Activated CD8-positive, alpha-beta memory T cell treated with anti-CD3 and anti-CD28 coated beads, Interleukin-2, amount 10 ng/mL, durations not matched to agents 7 days and 5 days (primary cell): ENCODE results near the gene CCR3. TPM values are rescaled to one million over a fixed set of nuclear protein-coding genes. Genes with fewer than 3 reads are reported as not detected.

ENCODE experiments used
- ATAC-seq: fragments of 150-1000 bp; cut with Tn5 transposase; one replicate; pipeline ENCODE4 v1.10.0; 2021; ENCODE audit warnings: moderate library complexity
- CTCF ChIA-PET: fragments of 350-600 bp; sonication (Branson Sonifier 250); formaldehyde crosslinking; loops from one replicate; lab custom pipeline; 2021; ENCODE audit warnings: antibody characterized with exemption; lab: Charles Lee
- DNase-seq: peaks from one replicate; pipeline ENCODE4 v3.0.0-alpha.2; 2020
- H3K27ac Mint-ChIP-seq: one replicate; pipeline ENCODE4 v1.8.0; 2021; ENCODE audit warnings: mild to moderate bottlenecking, mixed read lengths
- H3K27me3 Mint-ChIP-seq: one replicate; pipeline ENCODE4 v1.8.0; 2021; ENCODE audit warnings: mixed read lengths
- H3K36me3 Mint-ChIP-seq: one replicate; pipeline ENCODE4 v1.8.0; 2021; ENCODE audit warnings: mild to moderate bottlenecking, mixed read lengths
- H3K4me1 Mint-ChIP-seq: one replicate; pipeline ENCODE4 v1.8.0; 2021; ENCODE audit warnings: mixed read lengths
- H3K4me3 Mint-ChIP-seq: one replicate; pipeline ENCODE4 v1.8.0; 2021; ENCODE audit warnings: mild to moderate bottlenecking, moderate library complexity, mixed read lengths
- H3K9me3 Mint-ChIP-seq: one replicate; pipeline ENCODE4 v1.8.0; 2022; ENCODE audit warnings: low read depth, mixed read lengths
- total RNA-seq, 2 experiments: library from RNA; stranded (reverse); gene quantifications; one replicate each; pipeline ENCODE4 v1.2.3, GENCODE V29; 2021

Gene CCR3
- total RNA-seq, 2 experiments from 2014 or later: 1.4 to 2.0 TPM

DNA sequence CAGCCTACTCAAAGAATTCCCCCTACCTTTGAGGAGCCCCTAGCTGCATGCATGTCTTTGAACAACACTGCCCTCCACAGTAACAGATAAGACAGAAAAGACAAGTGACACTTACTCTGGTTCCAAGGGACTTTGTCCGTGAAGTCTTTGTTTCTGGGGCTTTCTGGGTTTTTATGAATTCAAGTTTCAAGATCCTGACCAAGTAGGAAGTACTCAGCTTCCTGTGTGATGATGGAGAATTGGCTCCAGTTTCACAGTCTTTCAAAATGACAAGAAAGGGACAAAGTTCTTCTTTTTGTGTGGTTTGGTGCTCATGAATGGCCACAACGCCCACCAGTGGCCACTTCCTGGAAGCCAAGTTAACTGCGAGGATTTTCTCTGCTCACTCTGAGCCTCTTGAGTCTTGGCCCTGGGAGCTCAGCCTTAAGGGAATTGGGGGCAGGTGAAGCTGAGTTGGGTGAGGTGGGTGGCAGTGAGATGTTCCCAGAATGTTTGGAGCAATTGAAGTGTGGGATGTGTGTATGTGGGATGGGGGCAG, 34.0 kb upstream of the CCR3 start, which contains the start of gene CCR1:
TSS of gene CCR1 (minus strand) at position 147 of the 538 bp plus-strand sequence. CDS start 4,000 bp downstream, outside the sequence.
- Mint-ChIP-seq H3K4me3 (peak within 1 kb of the TSS; percentile 79), H3K9me3 (peaks cover 2% of the 10 kb centered on the region), H3K27ac (peak within 1 kb of the TSS; percentile 90), H3K36me3 (peaks cover 48% of the 10 kb centered on the region), H3K4me1 (peaks cover 68% of the 10 kb centered on the region), H3K27me3 (no peaks in the 10 kb centered on the region)
- peak; percentile 67 for ATAC-seq
- peak; percentile 89 for DNase-seq
- CTCF ChIA-PET: interaction anchor here (0.7 to 7.8 kb wide), 32 partner anchors 10 to 532 kb away, joined by 3 to 132 read pairs (median 5); partner anchors contain the start of genes CCR5 and CXCR6

DNA sequence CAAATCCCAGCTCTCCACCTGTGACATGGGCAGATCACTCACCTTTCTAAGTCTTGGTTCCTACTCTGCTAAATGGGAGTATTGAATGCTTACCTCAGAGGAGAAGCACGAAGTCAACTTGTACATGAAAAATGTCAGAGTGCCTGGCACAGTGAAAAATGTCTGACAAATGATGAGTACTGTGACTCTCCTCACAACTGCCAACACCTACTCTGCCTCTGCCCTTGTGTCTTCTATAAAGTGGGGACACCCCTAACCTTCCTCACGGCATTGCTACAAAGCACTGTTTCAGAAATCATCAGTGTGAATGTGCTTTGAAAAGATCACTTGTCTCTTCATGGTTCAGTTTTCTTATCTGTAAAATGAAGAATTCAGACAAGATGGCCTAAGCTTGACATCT, 33.2 kb upstream of the CCR3 start:
- Mint-ChIP-seq H3K27me3 (no peaks in the 10 kb centered on the region), H3K4me3 (peak overlapping the region; percentile 10), H3K27ac (peak overlapping the region; percentile 90), H3K9me3 (no peaks in the 10 kb centered on the region), H3K36me3 (peaks cover 40% of the 10 kb centered on the region), H3K4me1 (peaks cover 60% of the 10 kb centered on the region)
- ATAC-seq: no peak
- no peak for DNase-seq
- CTCF ChIA-PET: interaction anchor here (0.7 to 7.8 kb wide), 25 partner anchors 11 to 457 kb away, joined by 3 to 132 read pairs (median 7); partner anchors contain the start of genes CCR5 and CXCR6

DNA sequence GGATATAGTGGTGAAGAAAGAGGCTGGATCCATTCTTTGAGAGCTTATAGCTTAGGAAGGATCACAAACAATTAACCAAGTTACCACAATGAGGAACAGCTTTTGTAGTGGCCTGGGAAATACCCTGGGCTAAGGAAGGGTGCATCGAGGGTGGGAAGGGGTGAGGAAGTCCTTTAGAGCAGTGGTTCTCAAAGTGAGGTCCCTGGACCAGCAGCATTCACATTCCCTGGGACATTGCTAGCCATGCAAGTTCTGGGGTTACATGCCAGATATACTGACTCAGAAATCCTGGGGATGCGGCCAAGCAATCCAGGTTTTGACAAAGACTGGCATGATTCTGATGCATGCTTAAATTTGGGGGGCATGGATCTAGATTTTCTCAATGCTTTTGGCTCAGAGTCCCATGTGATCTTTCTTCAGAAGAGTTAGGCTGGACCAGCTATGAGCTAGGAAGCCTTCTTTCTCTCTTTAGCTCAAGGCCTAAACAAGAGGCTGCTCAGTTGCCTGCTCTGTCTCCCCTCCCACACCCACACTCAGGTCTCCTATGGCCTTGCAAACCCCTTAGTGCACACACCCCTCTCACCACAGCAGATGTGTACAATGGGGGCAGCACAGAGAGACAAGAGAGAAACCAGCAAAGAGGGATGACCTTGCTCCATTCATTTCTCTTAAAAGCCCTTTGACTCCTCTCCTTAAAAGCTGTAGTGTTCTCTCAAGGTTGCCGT, 32.4 kb upstream of the CCR3 start:
- peaks cover 54% of the 10 kb centered on the region for H3K4me1 Mint-ChIP-seq
- CTCF ChIA-PET: interaction anchor here (0.7 to 7.8 kb wide), 12 partner anchors 66 to 174 kb away, joined by 3 to 132 read pairs (median 8); partner anchors contain the start of gene CCR5
- no peaks in the 10 kb centered on the region for H3K9me3 Mint-ChIP-seq
- DNase-seq: no peak
- H3K36me3 Mint-ChIP-seq: peaks cover 31% of the 10 kb centered on the region
- H3K27ac Mint-ChIP-seq: peak overlapping the region; percentile 38
- no peaks in the 10 kb centered on the region for H3K27me3 Mint-ChIP-seq
- no peak for ATAC-seq
- no peak overlapping the region for H3K4me3 Mint-ChIP-seq

DNA sequence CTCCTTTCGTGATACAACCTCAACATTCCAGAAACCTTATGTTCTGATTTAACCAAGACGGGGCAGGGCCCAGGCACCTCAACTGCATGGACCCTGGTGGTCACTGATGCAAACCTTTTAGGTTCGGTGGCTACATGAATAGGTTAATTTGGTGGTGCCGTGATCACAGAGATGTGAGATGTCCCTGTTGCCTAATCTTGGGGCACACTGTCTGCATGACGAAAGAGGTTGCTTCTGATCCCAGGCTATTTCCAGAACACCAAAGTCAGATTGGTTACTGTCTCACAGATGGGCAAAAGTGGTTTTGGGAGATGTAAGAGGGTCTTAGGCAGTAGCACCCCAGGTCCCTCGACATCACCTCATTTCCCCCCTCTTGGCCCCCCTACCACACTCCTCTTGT, 30.2 kb upstream of the CCR3 start:
- no peak overlapping the region for H3K27ac Mint-ChIP-seq
- H3K36me3 Mint-ChIP-seq: peaks cover 16% of the 10 kb centered on the region
- no peaks in the 10 kb centered on the region for H3K9me3 Mint-ChIP-seq
- CTCF ChIA-PET: interaction anchor here (7.8 kb wide), 1 partner anchor 158 kb away, joined by 132 read pairs; the partner anchor contains the start of gene CCR5
- no peak overlapping the region for H3K4me3 Mint-ChIP-seq
- H3K27me3 Mint-ChIP-seq: no peaks in the 10 kb centered on the region
- H3K4me1 Mint-ChIP-seq: peaks cover 43% of the 10 kb centered on the region
- DNase-seq (no peak), ATAC-seq (no peak)

DNA sequence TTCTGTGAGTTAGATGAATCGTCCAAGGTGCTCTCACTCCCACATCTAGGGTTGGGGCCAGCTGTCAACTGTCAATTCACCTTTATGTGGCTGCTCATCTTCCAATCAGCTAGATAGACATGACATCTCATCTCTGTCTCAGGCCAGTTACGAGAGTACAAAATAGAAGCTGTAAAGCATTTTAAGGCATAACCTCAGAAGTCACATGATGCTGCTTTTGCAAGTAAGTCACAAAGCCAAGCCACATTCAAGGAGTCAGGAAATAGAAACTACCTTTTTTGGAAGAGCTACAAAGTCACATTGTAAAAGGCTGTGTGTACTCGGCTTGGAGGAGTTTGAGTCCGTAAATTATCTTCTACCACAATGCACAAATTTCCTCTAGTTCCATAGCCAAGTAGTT, 29.1 kb upstream of the CCR3 start:
- H3K4me1 Mint-ChIP-seq: peaks cover 45% of the 10 kb centered on the region
- ATAC-seq: peak; percentile 71
- H3K27ac Mint-ChIP-seq: no peak overlapping the region
- peaks cover 18% of the 10 kb centered on the region for H3K36me3 Mint-ChIP-seq
- H3K9me3 Mint-ChIP-seq: no peaks in the 10 kb centered on the region
- CTCF ChIA-PET: interaction anchor here (0.6 to 7.2 kb wide), 29 partner anchors 9 to 348 kb away, joined by 3 to 248 read pairs (median 4); partner anchors contain the start of genes CCR5, CCR5AS and CCRL2
- peak; percentile 64 for DNase-seq
- H3K27me3 Mint-ChIP-seq: peaks cover 3% of the 10 kb centered on the region
- no peak overlapping the region for H3K4me3 Mint-ChIP-seq

DNA sequence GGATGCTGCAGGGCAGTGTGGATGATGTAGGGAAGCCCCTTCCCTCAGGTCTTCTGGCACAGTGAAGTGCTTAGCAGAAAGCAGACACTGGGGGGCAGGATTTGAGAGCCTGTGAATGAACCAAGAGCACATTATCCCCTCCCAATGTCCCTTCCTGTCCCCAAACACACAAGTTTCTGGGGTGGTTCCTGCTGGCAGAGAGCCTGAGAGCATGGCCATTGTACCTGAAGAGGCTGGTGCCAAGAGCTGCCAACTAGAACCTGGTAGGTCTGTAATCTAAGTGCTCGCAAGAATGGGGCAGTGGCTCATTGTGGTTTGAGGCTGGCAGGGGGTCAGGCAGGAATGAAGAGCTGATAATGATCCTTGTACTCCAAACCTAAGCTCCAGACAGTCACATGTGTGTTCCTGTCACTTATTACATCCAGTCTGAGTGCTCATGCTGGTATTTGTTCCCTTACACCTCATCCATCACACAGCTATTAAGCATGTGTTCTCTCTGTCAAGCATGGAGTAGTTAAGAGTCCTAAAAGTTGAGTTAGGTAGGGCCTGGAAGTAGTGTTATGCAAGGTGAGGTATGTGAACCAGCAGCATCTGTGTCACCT, 27.4 kb upstream of the CCR3 start:
- ATAC-seq: peak; percentile 60
- H3K27ac Mint-ChIP-seq: no peak overlapping the region
- peaks cover 32% of the 10 kb centered on the region for H3K36me3 Mint-ChIP-seq
- DNase-seq: peak; percentile 72
- H3K9me3 Mint-ChIP-seq: peaks cover 5% of the 10 kb centered on the region
- H3K4me3 Mint-ChIP-seq: no peak overlapping the region
- CTCF ChIA-PET: interaction anchor here (0.6 to 7.2 kb wide), 23 partner anchors 18 to 324 kb away, joined by 3 to 248 read pairs (median 5); partner anchors contain the start of genes CCR2, CCR3, CCR5 and CCR5AS
- peaks cover 32% of the 10 kb centered on the region for H3K4me1 Mint-ChIP-seq
- peaks cover 3% of the 10 kb centered on the region for H3K27me3 Mint-ChIP-seq

DNA sequence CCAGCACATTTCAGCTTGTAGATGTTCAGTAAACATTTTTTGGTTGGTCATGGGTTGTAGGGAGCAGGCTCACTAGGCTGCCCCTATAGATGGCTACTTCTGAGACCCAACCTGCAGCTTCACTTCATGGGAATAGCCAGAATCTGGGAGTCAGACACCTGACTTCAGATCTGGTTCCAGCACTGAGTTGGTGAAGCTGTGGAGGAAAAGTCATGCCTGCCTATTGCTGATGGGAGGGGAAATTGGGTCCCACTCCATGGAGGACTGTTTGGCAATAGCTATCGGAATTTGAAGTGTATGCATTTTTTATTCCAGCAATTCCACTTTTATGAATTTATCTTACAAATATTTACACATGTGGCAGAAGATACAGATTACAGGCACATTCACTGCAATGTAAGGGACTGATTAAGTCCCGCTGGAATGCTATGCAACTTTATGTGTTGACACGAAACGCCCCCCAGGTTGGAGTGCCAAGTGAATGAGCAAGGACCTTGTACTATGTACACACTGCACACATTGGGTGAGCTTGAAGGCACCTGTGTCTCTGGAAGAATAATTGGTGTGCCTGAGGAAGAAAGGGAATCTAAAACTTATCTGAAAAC, 26.3 kb upstream of the CCR3 start:
- Mint-ChIP-seq H3K27me3 (peaks cover 3% of the 10 kb centered on the region), H3K36me3 (peaks cover 36% of the 10 kb centered on the region), H3K4me1 (peaks cover 23% of the 10 kb centered on the region), H3K27ac (peak overlapping the region; percentile 12), H3K9me3 (peaks cover 7% of the 10 kb centered on the region), H3K4me3 (no peak overlapping the region)
- DNase-seq (no peak), ATAC-seq (no peak)
- CTCF ChIA-PET: interaction anchor here (1.0 to 7.2 kb wide), 14 partner anchors 17 to 273 kb away, joined by 3 to 248 read pairs (median 5); partner anchors contain the start of genes CCR3, CCR5, CCR5AS and CCRL2

DNA sequence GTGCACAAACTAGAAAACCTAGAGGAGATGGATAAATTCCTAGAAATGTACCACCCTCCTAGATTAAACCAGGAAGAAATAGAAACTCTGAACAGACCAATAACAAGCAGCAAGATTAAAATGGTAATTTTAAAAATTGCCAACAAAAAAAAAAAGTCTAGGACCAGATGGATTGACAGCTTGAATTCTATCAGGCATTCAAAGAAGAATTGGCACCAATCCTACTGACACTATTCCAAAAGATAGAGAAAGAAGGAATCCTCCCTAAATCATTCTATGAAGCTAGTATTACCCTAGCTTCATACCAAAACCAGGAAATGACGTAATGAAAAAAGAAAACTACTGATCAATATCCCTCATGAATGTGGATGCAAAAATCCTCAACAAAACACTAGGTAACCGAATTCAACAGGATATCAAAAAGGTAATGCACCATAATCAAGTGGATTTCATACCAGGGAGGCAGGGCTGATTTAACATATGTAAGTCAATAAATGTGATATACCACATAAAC, 24.0 kb upstream of the CCR3 start:
- Mint-ChIP-seq H3K27ac (no peak overlapping the region), H3K4me1 (peaks cover 35% of the 10 kb centered on the region), H3K27me3 (peaks cover 3% of the 10 kb centered on the region), H3K36me3 (peaks cover 36% of the 10 kb centered on the region), H3K9me3 (peaks cover 7% of the 10 kb centered on the region), H3K4me3 (no peak overlapping the region)
- no peak for DNase-seq
- CTCF ChIA-PET: interaction anchor here (0.8 to 7.2 kb wide), 5 partner anchors 9 to 155 kb away, joined by 3 to 248 read pairs (median 4); partner anchors contain the start of gene CCR5
- no peak for ATAC-seq

DNA sequence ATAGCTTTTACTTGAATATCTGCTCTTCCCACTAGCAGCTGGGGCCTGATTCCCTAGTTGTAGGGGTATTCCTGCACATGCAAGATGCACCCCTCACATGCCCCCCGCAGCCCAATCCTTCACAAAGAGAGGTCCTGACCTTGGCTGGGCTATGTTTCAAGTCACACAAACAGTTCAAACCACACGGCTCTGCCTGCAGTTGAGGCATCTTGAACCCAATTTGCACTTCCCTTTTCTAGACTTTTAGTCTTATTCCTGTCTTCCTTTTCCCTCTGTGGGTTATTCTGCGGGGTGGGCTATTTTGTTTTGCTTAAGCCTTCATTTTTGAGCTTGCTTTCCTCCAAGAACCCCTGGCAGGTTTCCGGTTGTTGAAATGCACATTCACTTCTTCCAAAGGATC, 20.9 kb upstream of the CCR3 start:
- CTCF ChIA-PET: interaction anchor here (0.6 to 1.5 kb wide), 3 partner anchors 13 to 460 kb away, joined by 3 to 4 read pairs (median 3); no protein-coding TSS in a partner anchor
- H3K27ac Mint-ChIP-seq: no peak overlapping the region
- DNase-seq: no peak
- H3K27me3 Mint-ChIP-seq: peaks cover 15% of the 10 kb centered on the region
- no peak overlapping the region for H3K4me3 Mint-ChIP-seq
- H3K4me1 Mint-ChIP-seq: peaks cover 32% of the 10 kb centered on the region
- ATAC-seq: no peak
- H3K9me3 Mint-ChIP-seq: peaks cover 7% of the 10 kb centered on the region
- peaks cover 39% of the 10 kb centered on the region for H3K36me3 Mint-ChIP-seq

DNA sequence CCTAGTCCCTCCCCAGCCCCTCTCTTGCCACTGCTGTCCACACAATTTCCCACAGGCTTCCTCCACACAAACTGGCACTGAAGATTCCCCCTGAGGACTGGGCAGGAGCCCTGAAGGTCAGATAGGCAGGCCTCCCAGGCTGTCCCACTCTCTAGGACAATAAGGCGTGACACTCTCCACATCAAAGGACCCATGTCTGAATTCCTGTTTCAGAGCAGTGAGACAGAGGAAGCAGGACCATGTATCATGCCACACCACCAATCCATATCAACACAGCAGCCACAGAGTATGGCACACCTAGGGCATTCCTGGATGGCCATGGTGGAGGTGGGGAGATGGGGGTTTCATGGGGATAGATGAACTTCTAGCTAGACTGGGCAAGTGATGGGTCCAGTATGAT, 20.3 kb upstream of the CCR3 start:
- ATAC-seq (no peak), DNase-seq (no peak)
- Mint-ChIP-seq H3K4me3 (no peak overlapping the region), H3K27ac (no peak overlapping the region), H3K27me3 (peaks cover 17% of the 10 kb centered on the region), H3K9me3 (peaks cover 9% of the 10 kb centered on the region), H3K4me1 (peaks cover 29% of the 10 kb centered on the region), H3K36me3 (peaks cover 39% of the 10 kb centered on the region)
- CTCF ChIA-PET: interaction anchor here (0.7 to 1.5 kb wide), 3 partner anchors 9 to 149 kb away, joined by 3 to 4 read pairs (median 4); partner anchors contain the start of gene CCR5

DNA sequence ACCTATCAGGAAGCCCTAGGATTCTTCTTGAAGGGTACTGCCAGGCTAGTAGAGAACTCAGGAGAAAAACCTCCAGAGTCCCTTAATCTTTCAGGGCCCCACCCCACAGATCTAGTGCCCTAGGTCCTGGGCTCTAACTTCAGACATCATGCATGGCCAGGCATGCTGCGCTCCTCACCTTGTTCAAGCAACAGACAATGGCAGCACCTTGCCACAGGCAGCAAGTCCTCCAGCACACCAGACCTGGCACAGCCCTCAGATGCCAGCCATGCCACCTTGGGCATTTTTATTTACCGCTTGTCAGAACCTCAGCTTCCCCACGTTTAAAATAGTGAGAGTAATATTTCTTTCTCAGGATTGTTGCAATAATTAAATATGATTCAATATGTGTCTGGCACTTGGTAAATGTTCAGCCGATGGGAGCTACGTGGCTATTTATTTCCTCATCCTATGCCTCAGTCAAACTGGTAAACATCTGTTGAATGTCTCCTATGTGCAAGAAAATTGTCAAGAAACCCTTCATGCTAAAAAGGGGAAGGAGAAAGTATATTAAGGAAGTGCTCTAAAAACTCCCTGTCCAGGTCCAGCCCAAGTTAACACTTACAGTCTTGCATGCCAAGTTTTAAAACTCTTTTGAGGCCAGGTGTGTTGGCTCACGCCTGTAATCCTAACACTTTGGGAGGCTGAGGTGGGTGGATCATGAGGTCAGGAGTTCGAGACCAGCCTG, 19.7 kb upstream of the CCR3 start:
- H3K4me1 Mint-ChIP-seq: peaks cover 22% of the 10 kb centered on the region
- peaks cover 34% of the 10 kb centered on the region for H3K36me3 Mint-ChIP-seq
- ATAC-seq (no peak), DNase-seq (no peak)
- peaks cover 17% of the 10 kb centered on the region for H3K27me3 Mint-ChIP-seq
- peaks cover 9% of the 10 kb centered on the region for H3K9me3 Mint-ChIP-seq
- H3K4me3 Mint-ChIP-seq: no peak overlapping the region
- CTCF ChIA-PET: interaction anchor here (0.7 to 0.8 kb wide), 2 partner anchors 9 to 148 kb away, joined by 3 to 4 read pairs; partner anchors contain the start of gene CCR5
- H3K27ac Mint-ChIP-seq: no peak overlapping the region
